ENCODE measurements around the gene CDK8. TPM values are rescaled to one million over a fixed set of nuclear protein-coding genes. Genes with fewer than 3 reads are reported as not detected.
"Not testable (repeated sequence)": the region's sequence is repeated elsewhere in the genome, so short reads cannot be mapped to it uniquely, and the experiment has no call there.

Gene CDK8
- total RNA-seq, 1 donor from 2014 or later, result 30.0 TPM

GRCh38 chr13:26280822-26281221 is 26.9 kb downstream of the CDK8 start:
- Mint-ChIP-seq H3K9me3 (peaks cover 10% of the 10 kb centered on the region), H3K4me3 (no peak overlapping the region), H3K27me3 (ENCODE audit: low read depth) (no peaks in the 10 kb centered on the region), H3K36me3 (ENCODE audit: low read depth) (peaks cover 32% of the 10 kb centered on the region), H3K27ac (ENCODE audit: unreplicated experiment) (no peak overlapping the region), H3K4me1 (peaks cover 3% of the 10 kb centered on the region)
- no peak for TF ChIP-seq CTCF (conservative IDR thresholded peaks at IDR 0.05)
- DNase-seq (ENCODE audit: low read depth, low spot score), result no peak

GRCh38 chr13:26285911-26286310 is 32.0 kb downstream of the CDK8 start:
- H3K27ac Mint-ChIP-seq (ENCODE audit: unreplicated experiment); H3K27me3 Mint-ChIP-seq (ENCODE audit: low read depth); H3K9me3 Mint-ChIP-seq; H3K4me3 Mint-ChIP-seq; DNase-seq (ENCODE audit: low read depth, low spot score); H3K4me1 Mint-ChIP-seq: not testable (repeated sequence)
- peaks cover 20% of the 10 kb centered on the region for H3K36me3 Mint-ChIP-seq (ENCODE audit: low read depth)

GRCh38 chr13:26288838-26289237 is 34.9 kb downstream of the CDK8 start:
- not testable (repeated sequence) for H3K9me3 Mint-ChIP-seq; H3K36me3 Mint-ChIP-seq (ENCODE audit: low read depth); H3K27ac Mint-ChIP-seq (ENCODE audit: unreplicated experiment); H3K4me1 Mint-ChIP-seq; DNase-seq (ENCODE audit: low read depth, low spot score); H3K4me3 Mint-ChIP-seq; H3K27me3 Mint-ChIP-seq (ENCODE audit: low read depth)

- Mint-ChIP-seq H3K4me3 (no peak overlapping the region), H3K4me1 (peaks cover 8% of the 10 kb centered on the region), H3K27me3 (ENCODE audit: low read depth) (no peaks in the 10 kb centered on the region), H3K9me3 (peaks cover 17% of the 10 kb centered on the region), H3K27ac (ENCODE audit: unreplicated experiment) (no peak overlapping the region), H3K36me3 (ENCODE audit: low read depth) (peaks cover 17% of the 10 kb centered on the region)
- no peak for TF ChIP-seq CTCF (conservative IDR thresholded peaks at IDR 0.05)
- DNase-seq (ENCODE audit: low read depth, low spot score), result no peak
These were observed 41.9 kb downstream of the CDK8 start for GRCh38 chr13:26295812-26296211.

GRCh38 chr13:26299168-26299750 is 45.3 kb downstream of the CDK8 start:
- H3K9me3 Mint-ChIP-seq, result peaks cover 14% of the 10 kb centered on the region

GRCh38 chr13:26300140-26300539 is 46.2 kb downstream of the CDK8 start:
- Mint-ChIP-seq H3K27ac (ENCODE audit: unreplicated experiment) (no peak overlapping the region), H3K27me3 (ENCODE audit: low read depth) (no peaks in the 10 kb centered on the region), H3K4me1 (peaks cover 8% of the 10 kb centered on the region), H3K9me3 (peaks cover 12% of the 10 kb centered on the region), H3K4me3 (no peak overlapping the region), H3K36me3 (ENCODE audit: low read depth) (peaks cover 11% of the 10 kb centered on the region)
- DNase-seq (ENCODE audit: low read depth, low spot score), result no peak
- TF ChIP-seq CTCF (conservative IDR thresholded peaks at IDR 0.05), result no peak

More at GRCh38 chr13:26299168-26299750, 45.3 kb downstream of the CDK8 start:
- no peaks in the 10 kb centered on the region for H3K27me3 Mint-ChIP-seq (ENCODE audit: low read depth)
- no peak overlapping the region for H3K27ac Mint-ChIP-seq (ENCODE audit: unreplicated experiment)
- peaks cover 15% of the 10 kb centered on the region for H3K36me3 Mint-ChIP-seq (ENCODE audit: low read depth)
- H3K4me1 Mint-ChIP-seq, result peaks cover 11% of the 10 kb centered on the region
- no peak overlapping the region for H3K4me3 Mint-ChIP-seq
- DNase-seq (ENCODE audit: low read depth, low spot score), result no peak
- no peak for TF ChIP-seq CTCF (conservative IDR thresholded peaks at IDR 0.05)

Measured in neural crest cell (in vitro differentiated cells).